Measurements from ENCODE around the gene CES4A.

The CES4A gene

DNA sequence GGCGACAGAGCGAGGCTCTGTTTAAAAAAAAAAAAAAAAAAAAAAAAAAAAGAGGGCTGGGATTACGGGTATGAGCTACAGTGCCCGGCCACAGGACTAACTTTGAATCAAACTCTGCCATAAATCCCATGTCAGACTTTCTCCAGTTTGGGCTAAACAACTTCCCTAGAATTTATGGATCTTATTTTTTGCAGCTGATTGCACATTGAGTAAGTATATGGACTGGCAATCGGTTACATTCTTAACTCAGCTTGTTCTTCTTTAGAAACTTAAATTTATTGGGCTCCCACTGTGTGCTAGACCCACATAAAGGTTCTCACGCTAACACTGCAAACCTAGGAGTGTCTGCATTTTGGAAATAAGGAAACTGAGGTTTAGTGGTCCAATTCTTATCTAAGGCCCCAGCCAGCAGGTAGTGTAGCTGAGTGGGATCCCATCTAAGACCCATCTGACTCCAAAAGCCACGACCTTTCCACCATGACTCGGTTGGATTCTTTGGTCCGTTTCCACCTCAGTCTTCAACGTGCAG, 39.8 kb downstream of the CES4A start:
- Histone ChIP-seq H3K36me3 (ENCODE audit: insufficient read depth, low read length) (no peaks in the 10 kb centered on the region), H4K20me1 (ENCODE audit: insufficient read depth, low read length, poor library complexity, severe bottlenecking) (peaks cover 33% of the 10 kb centered on the region), H3K9me2 (replicated peaks; ENCODE audit: low read depth, low read length) (no peaks in the 10 kb centered on the region), H3K27me3 (ENCODE audit: insufficient read depth, low read length, poor library complexity, severe bottlenecking) (no peaks in the 10 kb centered on the region), H3K79me2 (ENCODE audit: insufficient read depth, low read length) (peaks cover 47% of the 10 kb centered on the region), H3F3A (ENCODE audit: low read depth) (no peaks in the 10 kb centered on the region), H3K9ac (ENCODE audit: low read depth, low read length, poor library complexity, severe bottlenecking) (peak overlapping the region; percentile 92), H3K4me2 (ENCODE audit: low read depth, low read length, poor library complexity, severe bottlenecking) (peak overlapping the region; percentile 92), H2AFZ (ENCODE audit: low read length) (peak overlapping the region; percentile 92), H3K9me3 (ENCODE audit: insufficient read depth, low read depth, low read length) (no peaks in the 10 kb centered on the region), H3K4me1 (ENCODE audit: insufficient read depth, low read length, poor library complexity, severe bottlenecking) (peaks cover 41% of the 10 kb centered on the region), H3K4me3 (ENCODE audit: low read length, poor library complexity, severe bottlenecking) (peak overlapping the region; percentile 91)
- TF ChIP-seq EZH2phosphoT487 (IDR thresholded peaks at IDR 0.05; ENCODE audit: borderline replicate concordance): no peak
- TF ChIP-seq, protein P1, sequence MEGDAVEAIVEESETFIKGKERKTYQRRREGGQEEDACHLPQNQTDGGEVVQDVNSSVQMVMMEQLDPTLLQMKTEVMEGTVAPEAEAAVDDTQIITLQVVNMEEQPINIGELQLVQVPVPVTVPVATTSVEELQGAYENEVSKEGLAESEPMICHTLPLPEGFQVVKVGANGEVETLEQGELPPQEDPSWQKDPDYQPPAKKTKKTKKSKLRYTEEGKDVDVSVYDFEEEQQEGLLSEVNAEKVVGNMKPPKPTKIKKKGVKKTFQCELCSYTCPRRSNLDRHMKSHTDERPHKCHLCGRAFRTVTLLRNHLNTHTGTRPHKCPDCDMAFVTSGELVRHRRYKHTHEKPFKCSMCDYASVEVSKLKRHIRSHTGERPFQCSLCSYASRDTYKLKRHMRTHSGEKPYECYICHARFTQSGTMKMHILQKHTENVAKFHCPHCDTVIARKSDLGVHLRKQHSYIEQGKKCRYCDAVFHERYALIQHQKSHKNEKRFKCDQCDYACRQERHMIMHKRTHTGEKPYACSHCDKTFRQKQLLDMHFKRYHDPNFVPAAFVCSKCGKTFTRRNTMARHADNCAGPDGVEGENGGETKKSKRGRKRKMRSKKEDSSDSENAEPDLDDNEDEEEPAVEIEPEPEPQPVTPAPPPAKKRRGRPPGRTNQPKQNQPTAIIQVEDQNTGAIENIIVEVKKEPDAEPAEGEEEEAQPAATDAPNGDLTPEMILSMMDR (conservative IDR thresholded peaks at IDR 0.05; ENCODE audit: low read length): no peak

DNA sequence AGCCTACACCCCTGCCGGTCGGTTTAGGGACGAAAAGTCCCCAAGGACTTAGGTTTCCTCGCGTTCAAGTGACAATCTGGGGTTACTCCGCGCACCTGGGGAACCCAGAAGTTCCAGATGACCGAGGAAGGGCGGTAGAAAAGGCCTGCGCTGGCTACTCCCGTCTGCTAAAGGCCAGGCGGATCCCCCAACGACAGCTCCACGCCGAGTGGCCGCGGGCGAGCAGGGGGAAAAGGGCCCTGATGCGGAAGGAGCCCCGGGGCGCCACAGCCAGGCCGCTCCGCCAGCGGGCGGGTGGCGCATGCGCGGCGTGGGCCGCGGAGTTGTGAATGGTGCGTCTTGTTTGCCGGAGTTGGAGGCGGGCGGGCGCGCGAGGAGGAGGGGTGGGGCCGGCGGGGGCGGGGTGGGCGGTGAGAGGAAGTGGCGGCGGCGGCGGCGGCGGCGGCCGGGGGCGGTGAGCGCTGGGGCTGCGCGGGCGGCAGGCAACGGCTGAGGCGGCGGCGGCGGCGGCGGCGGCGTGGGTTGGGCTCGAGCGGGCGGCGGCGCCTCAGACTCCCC, 40.4 kb downstream of the CES4A start, which contains the start of gene CBFB:
TSS of gene CBFB (plus strand) at position 454 of the 558 bp plus-strand sequence. CDS start 259 bp downstream, outside the sequence.
- TF ChIP-seq, protein P1 (conservative IDR thresholded peaks at IDR 0.05; ENCODE audit: low read length): peak; percentile 39
- no peak for TF ChIP-seq EZH2phosphoT487 (IDR thresholded peaks at IDR 0.05; ENCODE audit: borderline replicate concordance)
- Histone ChIP-seq H3K4me1 (ENCODE audit: insufficient read depth, low read length, poor library complexity, severe bottlenecking) (peaks cover 42% of the 10 kb centered on the region), H3K9me3 (ENCODE audit: insufficient read depth, low read depth, low read length) (no peaks in the 10 kb centered on the region), H2AFZ (ENCODE audit: low read length) (peak within 1 kb of the TSS; percentile 92), H3K36me3 (ENCODE audit: insufficient read depth, low read length) (no peaks in the 10 kb centered on the region), H3K9ac (ENCODE audit: low read depth, low read length, poor library complexity, severe bottlenecking) (peak within 1 kb of the TSS; percentile 92), H3F3A (ENCODE audit: low read depth) (no peaks in the 10 kb centered on the region), H3K9me2 (replicated peaks; ENCODE audit: low read depth, low read length) (no peaks in the 10 kb centered on the region), H4K20me1 (ENCODE audit: insufficient read depth, low read length, poor library complexity, severe bottlenecking) (peaks cover 34% of the 10 kb centered on the region), H3K4me3 (ENCODE audit: low read length, poor library complexity, severe bottlenecking) (peak within 1 kb of the TSS; percentile 91), H3K79me2 (ENCODE audit: insufficient read depth, low read length) (peaks cover 52% of the 10 kb centered on the region), H3K4me2 (ENCODE audit: low read depth, low read length, poor library complexity, severe bottlenecking) (peak within 1 kb of the TSS; percentile 92), H3K27me3 (ENCODE audit: insufficient read depth, low read length, poor library complexity, severe bottlenecking) (no peaks in the 10 kb centered on the region)

DNA sequence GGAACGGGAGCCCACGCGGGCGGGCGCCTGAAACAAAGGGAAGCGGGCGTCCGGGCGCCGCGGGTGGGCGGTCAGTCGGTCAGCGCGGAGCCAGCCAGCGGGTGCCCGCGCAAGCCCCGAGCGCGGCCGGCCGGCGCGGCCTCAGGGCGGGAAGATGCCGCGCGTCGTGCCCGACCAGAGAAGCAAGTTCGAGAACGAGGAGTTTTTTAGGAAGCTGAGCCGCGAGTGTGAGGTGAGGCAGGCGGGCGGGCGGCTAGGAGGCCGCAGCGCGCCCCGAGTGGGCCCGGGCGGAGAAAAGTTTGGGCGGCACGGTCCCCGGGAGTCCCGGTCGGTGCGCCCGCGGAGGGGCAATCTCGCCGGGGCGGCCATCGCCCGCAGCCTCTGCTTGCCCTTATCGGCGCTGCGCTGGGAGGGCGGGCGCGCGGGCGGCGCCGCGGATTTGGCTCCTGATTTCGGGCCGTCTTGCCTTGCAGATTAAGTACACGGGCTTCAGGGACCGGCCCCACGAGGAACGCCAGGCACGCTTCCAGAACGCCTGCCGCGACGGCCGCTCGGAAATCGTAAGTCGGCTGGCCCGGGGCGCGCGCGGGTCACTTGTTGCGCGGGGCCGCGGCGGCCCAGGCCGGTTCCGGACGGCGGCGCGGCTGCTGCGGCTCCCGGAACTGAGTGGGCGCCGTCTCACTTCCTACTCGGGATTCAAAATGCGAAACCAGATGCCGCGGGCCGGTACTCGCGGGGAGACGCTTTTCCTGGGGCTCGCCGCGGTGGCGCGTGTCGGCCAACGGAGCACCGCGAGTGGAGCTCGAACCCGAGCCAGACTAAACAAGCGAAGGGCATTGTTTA, 41.1 kb downstream of the CES4A start:
- peaks cover 45% of the 10 kb centered on the region for H3K4me1 ChIP-seq (ENCODE audit: insufficient read depth, low read length, poor library complexity, severe bottlenecking)
- H3K79me2 ChIP-seq (ENCODE audit: insufficient read depth, low read length): peaks cover 59% of the 10 kb centered on the region
- no peaks in the 10 kb centered on the region for H3K9me3 ChIP-seq (ENCODE audit: insufficient read depth, low read depth, low read length)
- H3K36me3 ChIP-seq (ENCODE audit: insufficient read depth, low read length): no peaks in the 10 kb centered on the region
- H3K4me2 ChIP-seq (ENCODE audit: low read depth, low read length, poor library complexity, severe bottlenecking): peak overlapping the region; percentile 77
- H4K20me1 ChIP-seq (ENCODE audit: insufficient read depth, low read length, poor library complexity, severe bottlenecking): peaks cover 41% of the 10 kb centered on the region
- H3K9ac ChIP-seq (ENCODE audit: low read depth, low read length, poor library complexity, severe bottlenecking): peak overlapping the region; percentile 86
- no peaks in the 10 kb centered on the region for H3K27me3 ChIP-seq (ENCODE audit: insufficient read depth, low read length, poor library complexity, severe bottlenecking)
- no peaks in the 10 kb centered on the region for H3F3A ChIP-seq (ENCODE audit: low read depth)
- no peaks in the 10 kb centered on the region for H3K9me2 ChIP-seq (replicated peaks; ENCODE audit: low read depth, low read length)
- H3K4me3 ChIP-seq (ENCODE audit: low read length, poor library complexity, severe bottlenecking): peak overlapping the region; percentile 83
- TF ChIP-seq, protein P1 (conservative IDR thresholded peaks at IDR 0.05; ENCODE audit: low read length): no peak
- no peak for TF ChIP-seq EZH2phosphoT487 (IDR thresholded peaks at IDR 0.05; ENCODE audit: borderline replicate concordance)
- H2AFZ ChIP-seq (ENCODE audit: low read length): peak overlapping the region; percentile 70

Measured in Loucy (cell line).